Suppressor macrophage treated with lipopolysaccharide for 1 hour (primary cell): ENCODE data around the gene ZGRF1.
"Not testable (repeated sequence)": the region's sequence is repeated elsewhere in the genome, so short reads cannot be mapped to it uniquely, and the experiment has no call there.

Experiments used
- DNase-seq, 3 donors: peaks; one replicate each; pipeline ENCODE4 v3.0.0-alpha.2; 2020 to 2022

ZGRF1 gene

DNA sequence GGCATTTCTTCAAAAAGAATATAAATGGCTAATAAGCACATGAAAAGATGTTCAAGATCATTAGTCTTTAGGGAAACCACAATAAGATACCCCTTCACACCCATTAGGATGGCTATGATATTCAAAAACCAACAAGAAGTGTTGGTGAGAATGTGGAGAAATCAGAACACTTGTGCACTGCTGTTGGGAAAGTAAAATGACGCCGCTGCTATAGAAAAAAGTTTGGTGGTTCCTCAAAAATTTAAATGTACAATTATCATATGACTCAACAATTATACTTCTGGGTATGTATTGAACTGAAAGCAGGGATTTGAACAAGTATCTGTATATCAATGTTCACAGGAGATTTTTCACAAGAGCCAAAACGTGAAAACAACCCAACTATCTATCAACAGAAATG, 91.4 kb downstream of the ZGRF1 start:
- peak; percentile 13 to 57 (median 32) for DNase-seq

DNA sequence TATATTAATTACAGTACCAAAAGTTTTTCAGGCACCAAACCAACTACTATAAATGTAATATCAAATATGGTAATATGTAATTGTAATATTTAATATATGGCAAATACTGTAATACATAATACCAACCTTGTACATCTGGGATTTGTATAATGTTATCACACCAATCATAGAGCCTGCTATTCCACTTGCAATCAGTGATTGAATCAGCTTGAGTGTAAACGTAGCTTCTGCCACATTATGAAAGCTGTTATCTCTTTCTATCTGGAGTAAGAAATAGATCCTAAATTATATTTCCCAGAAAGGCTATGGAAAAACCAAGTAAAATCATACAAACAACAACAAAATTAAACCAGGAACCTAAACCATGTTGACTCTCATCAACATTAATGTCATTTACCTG, 96.0 kb downstream of the ZGRF1 start:
- DNase-seq, result no peak

DNA sequence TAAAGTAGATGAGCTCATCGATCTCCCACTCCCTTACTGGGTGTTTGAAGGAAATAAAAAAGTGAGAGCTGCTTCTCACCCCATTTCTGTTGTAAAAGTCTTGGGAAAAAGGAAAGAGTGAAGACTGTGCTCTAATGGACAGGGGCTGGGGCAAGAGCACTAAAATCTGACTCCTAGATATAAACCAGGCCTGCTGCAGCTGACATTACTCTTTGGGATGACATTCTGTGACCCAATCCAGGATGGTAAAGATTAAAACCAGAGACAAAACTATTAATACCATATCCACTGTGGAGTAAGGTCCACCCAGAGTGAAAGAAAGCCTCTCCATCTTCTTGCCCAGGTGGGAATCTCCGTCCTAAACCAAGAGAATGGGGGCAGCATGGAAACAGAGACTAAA, 100.6 kb downstream of the ZGRF1 start:
- no peak for DNase-seq

DNA sequence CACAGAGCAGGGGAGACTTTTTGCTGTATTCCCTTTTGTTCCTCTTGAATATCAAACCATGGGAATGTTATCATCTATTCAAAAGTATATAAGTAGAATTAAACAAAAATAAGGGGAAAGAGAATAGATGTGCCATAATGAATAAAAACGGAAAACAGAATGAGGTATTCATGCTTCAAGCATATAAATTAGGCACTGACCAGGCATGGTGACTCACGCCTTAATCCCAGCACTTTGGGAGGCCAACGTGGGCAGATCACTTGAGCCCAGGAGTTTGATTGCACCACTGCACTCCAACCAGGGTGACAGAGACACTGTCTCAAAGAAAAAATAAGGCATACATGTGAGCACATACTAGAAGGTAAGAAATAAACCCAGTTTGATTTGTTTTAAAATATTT, 104.4 kb downstream of the ZGRF1 start:
- no peak for DNase-seq

DNA sequence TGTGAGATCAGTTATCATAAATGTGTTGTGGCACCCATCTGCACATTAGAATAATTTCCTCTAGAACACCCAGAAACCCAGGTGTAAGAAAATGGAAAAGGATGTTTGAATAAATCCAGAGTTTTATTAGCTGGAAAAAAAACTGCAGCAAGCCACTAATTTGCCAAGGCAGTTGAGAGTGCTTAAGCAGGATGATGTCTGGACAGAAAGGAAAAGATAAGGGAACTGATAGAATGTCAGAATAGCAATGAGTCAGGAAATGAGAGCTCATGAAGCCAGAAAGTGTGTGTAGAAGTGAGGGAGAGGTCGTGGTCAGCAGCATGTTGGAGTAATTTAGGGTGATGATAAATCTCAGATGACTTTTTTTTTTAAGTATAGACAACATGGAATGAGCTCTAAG, 105.6 kb downstream of the ZGRF1 start:
- no peak for DNase-seq

DNA sequence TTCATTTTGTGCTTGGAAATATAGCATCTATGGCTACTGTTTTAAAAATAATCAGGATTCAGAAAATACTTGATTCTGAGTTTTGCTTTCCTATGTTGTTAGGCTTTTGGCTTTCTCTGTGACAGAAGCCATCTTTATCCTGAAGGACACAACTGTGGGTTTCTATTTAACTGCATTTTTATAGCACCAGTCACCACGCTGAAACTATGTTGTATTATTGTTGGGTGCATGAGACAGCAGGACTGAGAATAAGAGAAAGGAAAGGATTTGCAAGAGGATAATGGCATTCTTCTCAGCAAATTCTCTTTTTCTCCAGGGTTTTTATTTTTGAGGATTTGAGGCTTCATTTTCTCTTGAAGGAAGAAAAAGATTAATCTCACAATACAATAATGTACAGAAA, 110.6 kb downstream of the ZGRF1 start:
- peak in 1 of 3 donors; percentile 12 for DNase-seq

DNA sequence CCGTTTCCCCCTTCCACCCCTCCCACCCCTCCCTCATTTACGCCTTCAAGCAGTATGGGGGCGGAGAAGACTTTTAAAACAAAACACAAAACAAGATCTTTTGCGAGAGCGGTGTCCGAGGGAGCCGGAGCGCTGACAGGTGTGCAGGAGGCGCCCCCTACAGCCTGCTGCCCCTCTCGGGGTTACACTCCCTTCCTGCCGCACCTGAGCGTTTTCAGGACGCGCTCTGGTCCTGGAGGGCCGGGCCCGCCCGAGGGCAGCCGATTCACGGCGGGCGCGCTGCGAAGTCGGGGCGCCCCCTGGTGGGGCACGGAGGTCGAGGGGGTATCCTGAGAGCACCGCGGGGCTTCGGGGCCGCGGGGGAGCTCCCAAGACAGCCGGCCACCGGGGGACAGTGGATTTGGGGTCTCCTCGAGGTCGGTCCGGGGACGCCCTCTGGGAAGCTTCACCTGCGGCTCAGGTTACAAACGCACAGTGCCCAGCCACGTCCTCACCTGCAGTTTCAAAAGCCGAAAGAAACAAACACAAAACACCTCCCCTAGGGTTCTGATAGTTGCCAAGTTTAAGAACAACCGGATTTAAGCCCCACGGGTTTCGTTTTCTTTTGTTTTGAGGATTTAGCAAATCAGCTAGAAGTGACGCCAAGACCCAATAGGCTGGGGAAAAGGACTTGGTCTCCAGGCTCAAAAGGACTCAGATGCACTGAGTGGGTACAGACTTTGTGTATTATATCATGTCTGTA, 112.8 kb downstream of the ZGRF1 start:
- DNase-seq, result peak; percentile 69 to 92 (median 81)

DNA sequence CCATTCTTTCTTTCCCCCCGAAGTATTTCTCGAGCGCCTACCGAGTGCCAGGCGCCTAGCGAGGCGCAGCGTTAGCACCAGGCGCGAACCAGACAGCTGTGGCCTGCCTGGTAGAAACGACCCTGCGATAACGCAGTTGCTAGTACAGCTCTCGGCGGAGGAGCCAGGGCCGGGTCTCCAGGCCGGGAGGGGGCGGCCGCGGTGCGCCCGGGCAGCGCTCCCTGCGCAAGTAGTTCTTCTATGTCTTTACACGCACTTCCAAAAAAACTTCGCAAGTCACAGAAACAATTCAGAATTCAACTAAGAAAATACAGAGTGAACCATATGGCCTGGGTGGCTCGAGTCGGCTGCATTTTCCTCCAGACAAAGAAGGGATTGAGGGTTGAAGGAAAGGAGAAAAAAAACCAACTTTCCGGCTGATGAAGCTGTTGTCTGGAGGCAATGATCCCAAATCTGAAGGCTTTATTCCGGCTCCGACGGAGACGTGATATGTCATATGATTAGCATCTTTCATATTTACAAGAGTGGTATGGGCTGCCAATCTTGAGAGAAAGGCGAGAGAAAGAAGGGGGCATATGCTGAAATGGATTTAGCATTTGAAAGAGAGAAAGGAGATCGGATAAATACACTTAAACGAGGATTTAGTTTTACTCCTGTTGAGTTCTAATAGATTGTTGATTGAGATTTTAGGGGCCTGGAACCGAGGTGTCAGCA, 113.5 kb downstream of the ZGRF1 start:
- peak; percentile 52 to 74 (median 54) for DNase-seq

DNA sequence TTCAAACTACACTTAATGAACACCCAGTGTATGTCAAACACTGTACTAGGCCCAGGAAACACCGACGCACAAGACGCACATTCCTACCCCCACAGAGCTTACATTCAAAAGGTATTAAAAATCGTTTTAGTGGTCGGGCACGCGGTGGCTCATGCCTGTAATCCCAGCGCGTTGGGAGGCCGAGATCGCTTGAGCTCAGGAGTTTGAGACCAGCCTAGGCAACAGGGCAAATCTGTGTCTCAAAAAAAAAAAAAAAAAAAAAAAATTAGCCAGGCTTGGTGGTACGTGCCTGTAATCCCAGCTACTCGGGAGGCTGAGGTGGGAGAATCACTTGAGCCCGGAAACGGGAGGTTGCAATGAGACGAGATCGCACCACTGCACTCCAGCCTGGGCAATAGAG, 114.3 kb downstream of the ZGRF1 start:
- not testable (repeated sequence) for DNase-seq

DNA sequence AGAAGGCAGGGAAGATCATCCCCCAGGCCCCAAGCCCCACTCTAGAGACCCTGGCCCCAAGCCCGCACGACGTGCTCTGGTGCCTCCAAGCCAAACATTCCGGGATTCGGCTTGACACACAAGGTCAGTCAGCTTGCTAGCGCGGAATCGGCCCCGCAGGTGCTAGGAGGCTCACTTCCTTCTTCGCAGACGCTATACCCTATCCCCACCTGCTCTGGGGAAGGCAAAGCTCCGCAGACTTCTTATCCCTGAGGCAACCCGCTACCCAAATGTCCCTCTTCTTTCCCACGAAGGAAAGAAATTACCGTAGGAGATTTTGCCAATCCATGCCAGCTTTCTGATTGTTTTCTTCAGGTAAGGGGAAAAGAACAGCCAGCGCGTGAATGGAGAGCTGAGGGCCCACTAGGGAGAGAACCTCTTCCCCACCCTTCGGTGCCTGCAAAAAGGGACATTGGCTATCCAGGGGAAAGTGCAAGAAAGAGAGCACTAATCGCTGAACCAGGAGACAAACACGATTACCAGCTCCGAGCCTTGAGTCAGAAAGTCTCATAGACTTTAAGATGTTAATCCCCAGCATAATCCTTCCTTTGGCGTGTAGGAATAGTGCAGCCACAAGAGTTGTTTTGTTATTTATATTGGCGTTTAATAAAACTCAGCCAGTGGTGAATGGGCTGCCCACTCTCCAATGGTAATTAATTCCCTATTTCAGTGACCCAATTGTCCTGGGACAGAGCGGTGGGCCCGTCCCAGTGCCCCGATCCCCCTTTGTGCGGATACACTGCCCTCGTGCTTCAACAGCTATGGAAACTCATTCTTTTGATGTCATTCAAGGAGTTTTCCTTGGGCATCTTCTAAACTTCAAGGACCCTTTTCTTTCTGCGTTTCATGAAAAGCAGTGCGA, 115.3 kb downstream of the ZGRF1 start:
- DNase-seq, result no peak

DNA sequence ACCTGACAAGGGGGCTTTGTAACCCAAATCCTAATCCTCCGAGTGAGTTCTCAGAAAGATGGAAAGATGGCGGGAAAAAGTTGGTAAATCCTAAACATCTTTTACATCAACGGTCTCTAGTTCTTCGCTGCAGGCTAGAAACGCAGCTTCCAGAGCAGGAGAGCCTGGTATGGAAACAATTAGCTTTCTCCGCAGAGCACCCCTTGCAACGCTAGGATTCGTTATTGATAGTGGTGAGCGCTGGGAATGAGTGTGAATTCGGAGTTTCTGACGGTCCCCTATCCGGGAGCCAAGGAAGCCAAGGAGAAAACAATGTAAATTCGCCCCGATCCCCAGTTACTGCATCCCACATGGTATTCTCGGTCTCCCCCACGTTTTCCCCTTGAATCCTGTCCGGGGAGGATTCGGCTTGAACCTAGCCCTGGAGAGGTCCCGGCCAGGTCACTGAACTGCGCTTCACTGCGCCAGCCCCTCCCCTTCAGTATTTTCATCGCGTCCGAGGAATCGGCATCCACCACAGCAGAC, 116.0 kb downstream of the ZGRF1 start:
- no peak for DNase-seq

DNA sequence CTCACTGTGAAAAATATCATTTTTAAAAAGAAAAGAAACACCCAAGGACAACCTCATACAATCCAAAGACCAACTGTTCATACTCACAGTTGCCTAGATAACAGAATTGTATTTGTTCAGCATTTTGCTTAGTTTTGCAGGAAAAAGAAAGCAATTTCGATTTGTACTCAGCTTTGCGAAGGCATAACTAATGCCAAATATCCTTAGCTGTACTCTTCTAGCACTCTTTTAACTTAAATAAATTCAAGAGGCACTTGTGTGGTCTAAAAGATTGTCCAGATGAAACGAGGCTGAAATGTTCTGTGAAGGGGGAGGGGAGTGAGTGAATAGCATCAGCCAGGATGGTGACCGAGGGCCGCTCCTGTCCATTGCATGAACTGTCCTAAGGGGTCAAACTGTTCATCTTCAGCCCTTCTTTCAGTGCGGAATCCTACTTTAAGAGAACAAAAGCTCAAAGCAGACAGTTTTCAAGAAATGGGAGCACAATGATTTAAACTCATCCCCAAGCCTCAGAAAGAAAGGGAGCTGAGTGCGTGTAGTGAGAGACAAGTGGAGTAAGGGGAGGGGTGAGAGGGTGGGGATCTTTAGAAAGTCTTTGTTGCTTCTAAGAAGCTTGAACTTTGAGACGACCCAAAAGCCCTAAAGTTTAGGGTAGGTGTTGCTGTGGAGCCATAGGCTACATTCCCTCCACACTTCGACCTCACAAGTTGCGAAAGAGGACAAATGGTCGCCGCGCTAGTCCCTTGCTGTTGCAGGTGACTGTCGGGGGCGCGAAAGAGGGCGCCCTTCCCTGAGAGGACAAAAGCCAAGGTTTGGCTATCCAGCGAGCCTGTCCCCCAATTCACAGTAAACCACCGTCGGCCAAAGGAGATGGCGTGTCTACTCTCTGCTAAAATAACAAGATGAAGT, 116.8 kb downstream of the ZGRF1 start:
- DNase-seq, result no peak

DNA sequence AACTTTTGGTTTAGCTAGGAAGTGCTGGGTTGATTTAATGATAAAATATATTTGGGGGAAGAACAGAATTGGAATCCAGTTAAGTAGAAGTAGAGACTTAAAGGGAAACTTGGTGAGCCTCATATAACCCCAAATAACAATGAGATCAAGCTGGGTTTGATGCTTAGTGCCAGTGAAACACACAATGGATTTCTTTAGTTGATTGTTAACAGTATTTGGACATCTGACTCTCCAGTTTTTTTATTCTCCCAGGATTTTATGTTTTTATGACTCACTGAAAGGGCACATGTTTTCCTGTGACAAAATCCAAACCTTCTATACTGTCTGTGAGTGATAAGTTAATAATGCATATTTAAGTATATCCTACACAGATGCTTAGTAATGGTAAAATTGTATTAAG, 118.0 kb downstream of the ZGRF1 start:
- no peak for DNase-seq

DNA sequence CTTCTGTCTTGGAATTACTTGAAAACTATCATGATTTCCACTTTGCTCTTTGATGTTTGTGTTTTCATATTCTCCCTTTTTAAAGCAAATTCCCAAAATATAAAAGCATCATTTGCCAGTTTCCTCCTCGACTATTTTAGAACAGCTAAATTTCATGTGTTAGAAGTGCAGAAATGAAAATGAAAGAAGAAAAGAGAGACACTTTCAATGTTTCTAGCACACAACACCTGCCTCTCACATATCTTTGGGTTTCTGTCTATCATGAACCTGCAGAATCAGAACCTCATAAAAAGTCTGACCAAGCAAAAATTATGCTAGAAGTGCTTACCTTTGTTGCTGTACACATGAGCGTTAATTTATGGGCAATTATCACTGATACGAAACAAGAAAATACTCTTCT, 118.8 kb downstream of the ZGRF1 start:
- no peak for DNase-seq

DNA sequence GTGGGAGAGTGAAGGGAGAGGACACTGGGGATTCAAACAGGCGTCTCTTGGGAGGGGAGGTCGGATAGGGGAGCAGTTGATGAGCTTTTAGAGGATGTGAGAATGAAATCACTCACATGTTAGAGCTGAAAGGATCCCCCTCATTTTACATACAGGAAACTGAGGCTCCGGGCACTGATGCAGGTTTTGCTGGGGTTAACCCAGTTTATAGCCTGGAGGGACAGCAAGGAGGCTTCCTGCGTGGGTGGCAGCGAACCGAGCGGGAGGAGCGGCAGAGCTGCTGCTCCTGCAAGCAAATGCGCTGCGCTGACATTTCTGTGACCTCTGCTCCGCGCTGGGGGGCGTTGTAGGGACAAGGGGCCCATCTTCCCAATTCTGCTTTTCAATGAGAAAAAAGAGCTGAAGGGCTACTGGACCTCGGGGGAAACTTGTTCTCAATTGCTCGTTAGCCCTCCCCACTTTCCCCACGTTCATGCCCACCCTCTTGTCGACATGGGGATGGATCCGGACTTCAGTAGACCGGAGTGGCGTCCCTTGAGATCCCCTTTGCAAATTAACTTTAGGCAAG, 119.6 kb downstream of the ZGRF1 start:
- DNase-seq, result peak in 1 of 3 donors; percentile 19

DNA sequence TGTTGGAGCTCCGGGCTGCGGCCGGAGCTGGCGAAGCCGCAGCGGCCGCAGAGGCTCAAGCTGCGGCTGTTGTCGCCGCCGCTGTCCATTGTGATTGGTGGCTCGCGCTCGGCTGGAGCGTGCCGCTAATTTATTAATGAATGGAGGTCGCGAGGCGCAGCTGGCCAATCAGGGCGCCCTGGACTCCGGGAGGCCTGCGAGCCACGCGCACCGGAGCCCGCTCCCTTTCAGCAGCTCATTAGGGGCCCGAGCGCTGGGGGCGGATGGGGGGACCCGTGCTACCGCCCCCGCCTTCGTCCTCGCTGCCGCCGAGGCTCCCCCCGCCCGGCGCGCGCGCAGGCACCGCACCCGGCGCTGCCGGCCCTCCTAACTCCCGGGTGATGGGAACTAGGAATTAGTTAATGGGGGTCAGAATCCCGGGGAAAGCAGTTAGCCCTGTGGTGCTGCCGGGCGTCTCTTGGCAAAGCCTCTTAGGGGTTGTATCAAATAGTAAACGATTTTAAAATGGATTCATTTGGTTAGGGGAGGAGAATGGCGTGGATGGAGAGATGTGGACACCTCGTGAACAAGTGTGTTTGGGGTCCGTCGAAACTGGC, 120.1 kb downstream of the ZGRF1 start:
- no peak for DNase-seq

DNA sequence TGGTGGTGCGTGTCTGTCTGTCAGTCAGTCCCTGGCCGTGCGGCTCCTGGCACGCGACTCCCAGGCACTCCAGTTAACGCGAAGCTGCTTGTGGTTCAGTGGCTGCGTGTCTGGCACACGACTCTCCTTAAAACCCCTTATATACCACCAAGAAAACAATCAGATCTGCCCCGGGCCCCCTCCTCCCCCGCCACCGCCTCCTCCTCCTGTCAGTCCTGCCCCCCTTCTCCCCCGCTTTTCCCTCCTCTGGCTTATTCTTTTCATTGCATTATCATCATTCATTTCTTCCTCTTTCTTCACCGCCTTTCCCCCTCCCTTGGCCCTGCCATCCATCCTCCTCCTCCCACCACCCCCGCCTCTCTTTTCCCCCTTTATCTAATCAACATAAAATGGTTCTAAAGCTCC, 120.6 kb downstream of the ZGRF1 start, which contains the start of gene NEUROG2:
NEUROG2 (minus strand) TSS at position 115 of the 405 bp plus-strand sequence. CDS start 705 bp downstream, outside the sequence.
- DNase-seq, result no peak

DNA sequence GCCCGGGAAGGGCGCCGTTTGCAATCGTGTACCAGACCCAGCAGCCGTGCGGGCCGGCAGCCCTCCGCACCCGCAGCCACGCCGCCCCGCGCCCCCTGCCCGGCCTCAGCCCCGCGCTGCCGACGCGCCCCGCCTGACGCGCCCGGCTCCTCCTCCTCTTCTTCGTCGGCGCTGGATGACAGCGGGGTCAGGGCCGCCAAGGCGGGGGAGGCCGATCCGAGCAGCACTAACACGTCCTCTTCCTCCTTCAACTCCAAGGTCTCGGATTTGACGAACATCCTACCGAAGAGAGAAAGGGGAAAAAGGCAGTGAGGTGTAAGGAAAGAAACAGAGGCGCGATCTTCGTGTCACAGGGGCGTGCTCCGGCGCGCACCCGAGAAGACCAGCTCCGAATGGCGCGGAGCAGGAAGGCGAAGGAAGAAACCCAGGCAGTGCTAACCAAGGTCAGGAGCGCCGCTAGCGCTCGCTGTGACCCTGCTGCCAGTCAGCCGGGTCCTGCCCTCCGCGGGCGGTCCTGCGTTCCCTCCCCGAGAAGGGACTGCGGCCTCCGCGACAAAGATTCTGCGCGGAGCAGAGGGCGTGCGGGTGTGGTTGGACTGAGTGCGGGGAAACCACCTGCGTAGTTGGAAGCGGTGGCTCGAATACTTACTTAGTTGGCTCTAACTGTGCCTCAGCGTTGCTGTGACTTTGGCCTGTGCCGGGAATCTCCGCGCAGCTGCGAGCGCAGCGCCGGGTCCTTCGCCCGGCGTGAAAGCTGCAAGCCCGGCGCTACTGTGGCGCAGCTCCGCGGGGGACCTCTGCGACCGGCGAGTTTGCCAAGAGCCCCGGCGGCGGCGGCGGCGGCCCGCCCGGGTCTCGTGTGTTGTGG, 121.3 kb downstream of the ZGRF1 start:
- DNase-seq, result peak; percentile 43 to 68 (median 57)

DNA sequence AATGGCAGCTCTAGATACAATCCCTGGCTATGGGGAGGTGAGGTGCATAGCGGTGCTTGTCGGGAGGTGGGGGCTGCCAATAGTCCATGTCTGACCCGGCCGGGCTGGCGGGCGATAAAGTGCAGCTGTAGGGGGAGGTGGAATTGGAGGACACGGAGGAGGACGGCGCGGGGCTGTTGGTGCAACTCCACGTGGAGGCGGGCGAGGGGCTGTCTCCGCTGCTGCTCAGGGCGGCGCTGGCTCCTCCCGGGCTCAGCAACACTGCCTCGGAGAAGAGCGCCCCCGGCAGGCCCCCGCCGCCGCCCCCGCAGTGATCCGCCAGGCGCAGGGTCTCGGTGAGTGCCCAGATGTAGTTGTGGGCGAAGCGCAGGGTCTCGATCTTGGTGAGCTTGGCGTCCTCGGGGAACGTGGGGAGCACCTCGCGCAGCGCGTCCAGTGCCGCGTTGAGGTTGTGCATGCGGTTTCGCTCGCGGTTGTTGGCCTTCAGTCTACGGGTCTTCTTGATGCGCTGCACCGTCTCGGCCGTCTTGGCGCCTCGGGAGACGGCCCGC, 122.0 kb downstream of the ZGRF1 start:
- DNase-seq, result no peak
